GM23248 (cell line): Measurements from ENCODE around the gene PSMD14. TPM values are rescaled to one million over a fixed set of nuclear protein-coding genes. Genes with fewer than 3 reads are reported as not detected.

Experiments
- DNase-seq: peaks from one replicate; pipeline ENCODE4 v3.0.0-alpha.2; 2015
- H2AFZ ChIP-seq: fragments of 200-600 bp; sonication (generic); 2 replicates; pipeline ENCODE4 v1.6.1; 2016; ENCODE audit warnings: antibody characterized with exemption
- H3F3A ChIP-seq: fragments of 200-600 bp; sonication (generic); 2 replicates; pipeline ENCODE4 v1.6.1; 2016; ENCODE audit warnings: mild to moderate bottlenecking, antibody characterized with exemption, mixed run types; ENCODE audit not compliant: insufficient read depth
- H3K27ac ChIP-seq: fragments of 200-600 bp; sonication (generic); 2 replicates; pipeline ENCODE4 v1.5.1; 2016; ENCODE audit warnings: mild to moderate bottlenecking
- H3K27me3 ChIP-seq: fragments of 200-600 bp; sonication (generic); replicated peaks from 2 replicates; pipeline ENCODE4 v1.6.1; 2016; ENCODE audit warnings: mild to moderate bottlenecking; ENCODE audit not compliant: insufficient read depth
- H3K36me3 ChIP-seq: fragments of 200-600 bp; sonication (generic); 2 replicates; pipeline ENCODE4 v1.6.1; 2016; ENCODE audit warnings: low read depth, mild to moderate bottlenecking
- H3K4me1 ChIP-seq: fragments of 200-600 bp; sonication (generic); 2 replicates; pipeline ENCODE4 v1.6.1; 2016; ENCODE audit warnings: mild to moderate bottlenecking; ENCODE audit not compliant: insufficient read depth
- H3K4me2 ChIP-seq: fragments of 200-600 bp; sonication (generic); one replicate; pipeline ENCODE4 v1.6.1; 2016; ENCODE audit warnings: mild to moderate bottlenecking; ENCODE audit not compliant: unreplicated experiment
- H3K4me3 ChIP-seq: fragments of 200-600 bp; sonication (generic); 2 replicates; pipeline ENCODE4 v1.5.1; 2016; ENCODE audit warnings: mild to moderate bottlenecking
- H3K79me2 ChIP-seq: fragments of 200-600 bp; sonication (generic); 2 replicates; pipeline ENCODE4 v1.6.1; 2016; ENCODE audit warnings: mild to moderate bottlenecking; ENCODE audit not compliant: insufficient read depth
- H3K9ac ChIP-seq: fragments of 200-600 bp; sonication (generic); 2 replicates; pipeline ENCODE4 v1.6.1; 2016; ENCODE audit warnings: mild to moderate bottlenecking
- H3K9me2 ChIP-seq: fragments of 200-600 bp; sonication (generic); 2 replicates; pipeline ENCODE4 v1.6.1; 2016; ENCODE audit warnings: mixed run types, mild to moderate bottlenecking, moderate library complexity; ENCODE audit not compliant: insufficient read depth
- H3K9me3 ChIP-seq: fragments of 200-600 bp; sonication (generic); one replicate; pipeline ENCODE4 v1.6.1; 2017; ENCODE audit warnings: low read depth
- H4K20me1 ChIP-seq: fragments of 200-600 bp; sonication (generic); 2 replicates; pipeline ENCODE4 v1.6.0; 2016; ENCODE audit not compliant: insufficient read depth
- EZH2 ChIP-seq: fragments of 200-600 bp; sonication (generic); IDR thresholded peaks from 2 replicates; pipeline ENCODE4 v1.6.1; 2018; ENCODE audit warnings: antibody characterized with exemption, mild to moderate bottlenecking; ENCODE audit not compliant: insufficient read depth, poor library complexity, severe bottlenecking
- EZH2phosphoT487 ChIP-seq: fragments of 200-600 bp; sonication (generic); IDR thresholded peaks from 2 replicates; pipeline ENCODE4 v1.6.1; 2018; ENCODE audit warnings: antibody characterized with exemption, moderate library complexity, mild to moderate bottlenecking, low read depth; ENCODE audit not compliant: insufficient read depth
- WGBS, 2 experiments: methylation state at CpG; one replicate each; pipeline ENCODE4 v1.1.6; 2015 to 2017; ENCODE audit warnings: low lambda C conversion rate in 2 of 2, low coverage in 1 of 2; ENCODE audit errors: missing lambda C conversion rate in 2 of 2; 5-methylcytosine and 5-hydroxymethylcytosine counted together
- in situ Hi-C: fragments of 300-500 bp; cut with MboI; formaldehyde crosslinking; loops from 2 replicates; pipeline ENCODE4 v1.15.0; 2020
- polyA plus RNA-seq: library from polyadenylated mRNA; unstranded; fragments of >200 nt; fragmentation: Nextera tagmentation; extraction: Ambion mirVana; gene quantifications from 2 replicates; pipeline ENCODE4 v1.2.1, GENCODE V29; 2016
- total RNA-seq: library from RNA; depleted of rRNA; stranded (reverse); fragments of >200 nt; shearing (Covaris generic); gene quantifications from 2 replicates; pipeline ENCODE4 v1.2.3, GENCODE V29; 2014

PSMD14 gene
- total and polyA plus RNA-seq, 2 experiments from 2014 or later = 94.4 to 96.0 TPM

DNA sequence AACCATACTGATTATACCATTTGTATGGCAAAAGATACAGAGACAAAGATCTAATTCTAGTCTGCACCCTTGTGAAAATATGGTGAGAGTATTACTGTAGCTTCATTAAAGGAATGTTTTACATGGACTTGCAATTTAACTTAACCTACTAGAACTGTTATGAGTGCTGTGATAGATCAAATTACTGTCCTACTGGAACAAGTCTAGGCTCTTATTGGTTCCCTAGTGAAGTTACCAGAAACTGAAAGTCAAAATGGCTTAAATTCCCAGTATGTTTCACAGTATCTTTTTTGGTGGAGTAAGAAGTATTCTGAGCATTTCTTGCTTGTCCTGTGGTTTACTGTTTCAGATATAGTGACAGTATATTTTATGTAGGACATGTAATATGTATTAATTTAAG, 104.1 kb downstream of the PSMD14 start:
- H2AFZ ChIP-seq = no peak overlapping the region
- no peak overlapping the region for H3K4me2 ChIP-seq
- H3K27me3 ChIP-seq = peaks cover 25% of the 10 kb centered on the region
- H3K79me2 ChIP-seq = no peaks in the 10 kb centered on the region
- no peaks in the 10 kb centered on the region for H4K20me1 ChIP-seq
- no peak for TF ChIP-seq EZH2phosphoT487
- no peak for TF ChIP-seq EZH2
- in situ Hi-C loops = no loop called here
- no peak overlapping the region for H3K4me3 ChIP-seq
- H3K9ac ChIP-seq = no peak overlapping the region
- no peaks in the 10 kb centered on the region for H3K9me2 ChIP-seq
- no peak overlapping the region for H3K27ac ChIP-seq
- no peaks in the 10 kb centered on the region for H3K9me3 ChIP-seq
- peaks cover 6% of the 10 kb centered on the region; the same call in 1 of the 2 replicates for H3K4me1 ChIP-seq
- 0 out of 2 replicates have a peak, but pooled peaks cover 9% of the 10 kb centered on the region for H3K36me3 ChIP-seq
- no peak for DNase-seq
- 0 out of 2 replicates have a peak, but pooled peaks cover 5% of the 10 kb centered on the region for H3F3A ChIP-seq

DNA sequence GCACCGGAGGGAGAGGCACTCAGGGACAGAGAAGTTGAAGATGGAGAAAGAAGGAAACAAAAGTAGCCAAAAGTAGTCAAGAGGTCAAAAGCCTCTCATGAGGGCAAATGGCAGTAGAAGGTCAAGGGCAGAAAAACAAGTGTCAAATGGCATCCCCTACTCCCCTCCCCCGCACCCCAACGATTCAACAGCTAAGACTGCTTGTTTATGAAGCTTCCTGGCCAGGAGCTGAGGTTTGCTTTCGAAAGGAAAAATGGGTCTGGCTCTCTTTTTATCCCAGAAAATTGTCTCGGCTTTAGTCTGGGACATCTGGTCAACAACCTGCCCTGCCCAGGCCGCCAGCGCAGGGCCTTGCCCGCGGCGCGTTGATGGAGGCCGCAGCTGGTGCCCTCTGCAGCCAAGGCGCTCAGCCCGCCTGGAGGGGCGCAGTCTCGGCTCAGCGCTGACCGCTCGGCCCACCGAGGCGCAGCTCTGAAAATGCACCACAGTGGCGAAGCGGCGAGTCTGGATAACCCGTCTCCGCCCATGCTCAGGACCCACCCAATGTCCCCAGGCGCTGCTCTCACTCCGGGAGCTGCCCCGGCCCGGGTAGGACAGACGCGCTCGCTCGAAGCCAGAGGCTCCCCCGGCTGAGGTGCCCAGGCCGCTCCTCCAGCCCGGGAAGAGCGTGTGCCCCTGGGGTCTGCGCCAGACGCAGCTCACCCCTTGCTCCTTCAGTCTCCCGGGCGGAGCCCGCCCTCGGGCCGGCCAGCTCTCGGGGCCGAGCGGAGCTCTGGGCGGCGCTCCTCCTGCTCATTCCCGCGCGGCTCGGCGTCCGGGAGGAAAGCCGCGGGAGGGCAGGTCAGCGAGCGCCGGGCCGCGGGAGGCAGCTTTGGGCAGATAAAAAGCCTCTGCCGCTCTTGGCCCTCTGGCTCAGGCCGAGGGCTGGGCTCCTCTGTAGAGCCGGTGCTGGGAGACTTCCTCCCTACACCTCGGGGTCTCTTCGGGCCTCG, 106.1 kb downstream of the PSMD14 start:
- 0 out of 2 replicates have a peak, but pooled peaks cover 2% of the 10 kb centered on the region for H3K36me3 ChIP-seq
- peaks cover 6% of the 10 kb centered on the region; the same call in 1 of the 2 replicates for H3K4me1 ChIP-seq
- H3K79me2 ChIP-seq = no peaks in the 10 kb centered on the region
- H3K4me3 ChIP-seq = peak overlapping the region; percentile 63
- no peaks in the 10 kb centered on the region for H3K9me2 ChIP-seq
- H3K4me2 ChIP-seq = peak overlapping the region; percentile 47
- peak; percentile 67 for DNase-seq
- TF ChIP-seq EZH2phosphoT487 (no peak), EZH2 (no peak)
- peak overlapping the region; percentile 43; the same call in 1 of the 2 replicates for H2AFZ ChIP-seq
- H3K27me3 ChIP-seq = peaks cover 45% of the 10 kb centered on the region
- WGBS, 2 experiments = 22% methylated on average over 69 of the region's 69 CpGs
- H3F3A ChIP-seq = no peaks in the 10 kb centered on the region
- H4K20me1 ChIP-seq = no peaks in the 10 kb centered on the region
- no peak overlapping the region for H3K27ac ChIP-seq
- in situ Hi-C loops = no loop called here
- H3K9me3 ChIP-seq = no peaks in the 10 kb centered on the region
- no peak overlapping the region for H3K9ac ChIP-seq

DNA sequence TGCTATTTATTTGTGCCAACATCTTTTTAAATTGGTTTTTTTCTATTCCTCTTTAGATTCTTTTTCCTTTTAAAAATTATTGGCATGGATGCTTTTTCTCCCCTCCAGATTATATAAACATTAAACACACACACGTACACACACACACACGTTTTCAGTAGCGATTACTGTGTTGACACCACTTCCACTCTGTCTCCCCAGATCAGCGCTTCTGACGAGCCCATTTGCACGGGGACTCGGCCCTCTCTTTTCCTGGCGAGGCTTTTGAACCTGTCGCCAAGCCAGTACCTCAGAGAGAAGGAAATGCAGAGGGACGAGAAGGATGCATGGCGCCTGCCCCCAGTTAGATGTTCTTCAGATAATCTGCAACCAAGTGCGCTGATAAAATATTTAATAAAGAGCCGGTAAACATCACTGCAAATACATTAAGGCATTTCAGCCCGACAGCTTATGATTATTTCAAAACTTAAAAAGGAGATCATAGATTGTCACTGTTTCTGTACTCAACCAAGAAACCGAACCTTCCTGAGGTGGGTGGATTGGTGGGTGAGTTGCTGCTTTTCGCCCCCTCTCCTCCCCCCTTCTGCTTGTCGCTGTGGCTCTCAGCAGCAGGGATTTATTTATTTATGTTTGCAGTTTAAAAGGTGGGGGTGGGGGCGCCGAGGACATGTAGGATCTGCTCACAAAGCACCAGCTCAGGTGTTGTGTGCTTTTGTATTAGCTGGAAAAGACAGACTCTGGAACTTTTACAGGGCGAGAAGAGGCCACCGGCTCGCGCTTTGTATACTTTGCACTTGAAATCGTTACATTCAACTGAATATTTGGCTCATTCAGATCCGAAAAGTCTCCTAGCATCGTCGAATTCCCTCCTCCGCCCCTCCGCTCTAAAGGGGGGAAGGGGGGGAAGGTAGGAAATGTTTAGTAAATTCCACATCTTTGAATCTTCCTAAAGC, 107.1 kb downstream of the PSMD14 start:
- WGBS, 2 experiments = 30% methylated on average over 29 of the region's 29 CpGs

DNA sequence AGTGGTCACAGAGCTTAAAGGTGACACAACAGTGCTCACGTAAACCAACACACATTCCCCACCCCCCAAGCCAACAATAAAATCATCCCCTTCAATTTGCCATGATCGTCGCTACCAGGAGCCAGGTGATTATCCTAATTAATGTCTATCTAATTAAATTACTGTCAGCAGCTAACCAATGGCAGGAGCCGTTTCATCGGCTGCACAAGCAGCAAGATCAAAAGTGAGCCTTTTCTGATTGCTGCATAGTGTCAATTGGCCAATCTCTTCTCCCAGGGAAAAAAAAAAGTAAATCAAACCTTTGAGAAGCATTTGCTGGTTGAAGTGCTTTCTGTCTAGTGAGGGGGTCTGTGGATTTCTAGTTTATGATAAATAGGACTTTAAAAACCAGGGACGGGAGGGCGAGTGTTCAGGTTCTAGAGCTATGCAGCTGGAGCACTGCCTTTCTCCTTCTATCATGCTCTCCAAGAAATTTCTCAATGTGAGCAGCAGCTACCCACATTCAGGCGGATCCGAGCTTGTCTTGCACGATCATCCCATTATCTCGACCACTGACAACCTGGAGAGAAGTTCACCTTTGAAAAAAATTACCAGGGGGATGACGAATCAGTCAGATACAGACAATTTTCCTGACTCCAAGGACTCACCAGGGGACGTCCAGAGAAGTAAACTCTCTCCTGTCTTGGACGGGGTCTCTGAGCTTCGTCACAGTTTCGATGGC, 107.9 kb downstream of the PSMD14 start, which contains the start of gene TBR1:
TSS of gene TBR1 (plus strand) at position 311 of the 721 bp plus-strand sequence. CDS start at position 425, 114 bp downstream.
- peak within 1 kb of the TSS; percentile 47 for H3K4me2 ChIP-seq
- H2AFZ ChIP-seq = no peak within 1 kb of the TSS
- H3K27ac ChIP-seq = no peak within 1 kb of the TSS
- no peak within 1 kb of the TSS for H3K9ac ChIP-seq
- peaks cover 63% of the 10 kb centered on the region for H3K27me3 ChIP-seq
- in situ Hi-C loops = no loop called here
- H3K79me2 ChIP-seq = no peaks in the 10 kb centered on the region
- TF ChIP-seq EZH2phosphoT487 (0 out of 2 replicates have a peak, but pooled peaks have one; percentile 22), EZH2 (no peak)
- no peaks in the 10 kb centered on the region for H4K20me1 ChIP-seq
- DNase-seq = peak; percentile 43
- peaks cover 6% of the 10 kb centered on the region; the same call in 1 of the 2 replicates for H3K4me1 ChIP-seq
- WGBS, 2 experiments = 19 to 20% methylated on average over 16 of the region's 16 CpGs
- no peaks in the 10 kb centered on the region for H3K9me3 ChIP-seq
- H3F3A ChIP-seq = no peaks in the 10 kb centered on the region
- H3K9me2 ChIP-seq = no peaks in the 10 kb centered on the region
- H3K36me3 ChIP-seq = no peaks in the 10 kb centered on the region
- peak within 1 kb of the TSS; percentile 63; the same call in 1 of the 2 replicates for H3K4me3 ChIP-seq

More for the DNA sequence above, 107.1 kb downstream of the PSMD14 start:
- H3K79me2 ChIP-seq = no peaks in the 10 kb centered on the region
- TF ChIP-seq EZH2 (peak; percentile 82), EZH2phosphoT487 (peak; percentile 39; the same call in 1 of the 2 replicates)
- in situ Hi-C loops = no loop called here
- H2AFZ ChIP-seq = no peak overlapping the region
- H3K9me2 ChIP-seq = no peaks in the 10 kb centered on the region
- no peak overlapping the region for H3K27ac ChIP-seq
- H3F3A ChIP-seq = no peaks in the 10 kb centered on the region
- no peak overlapping the region for H3K9ac ChIP-seq
- H3K4me1 ChIP-seq = peaks cover 6% of the 10 kb centered on the region; the same call in 1 of the 2 replicates
- DNase-seq = peak; percentile 14
- H3K4me2 ChIP-seq = peak overlapping the region; percentile 47
- H3K9me3 ChIP-seq = no peaks in the 10 kb centered on the region
- H3K4me3 ChIP-seq = peak overlapping the region; percentile 63
- H4K20me1 ChIP-seq = no peaks in the 10 kb centered on the region
- H3K36me3 ChIP-seq = no peaks in the 10 kb centered on the region
- H3K27me3 ChIP-seq = peaks cover 55% of the 10 kb centered on the region
